ENCODE data around the gene AFF3.

GRCh38 chr2:100002059-100002458 lies 140.3 kb downstream of the AFF3 start:
- no peak for TF ChIP-seq CTCF (conservative IDR thresholded peaks at IDR 0.05 in 1 of 2, IDR thresholded peaks at IDR 0.05 in 1 of 2; ENCODE audit: low read depth in 1 of 2, low read length in 2 of 2)
- no peak for TF ChIP-seq EZH2 (IDR thresholded peaks at IDR 0.05; ENCODE audit: low read length, missing control alignments)

All from fibroblast of lung (primary cell).